Measurements from ENCODE around the gene KIF24.

DNA sequence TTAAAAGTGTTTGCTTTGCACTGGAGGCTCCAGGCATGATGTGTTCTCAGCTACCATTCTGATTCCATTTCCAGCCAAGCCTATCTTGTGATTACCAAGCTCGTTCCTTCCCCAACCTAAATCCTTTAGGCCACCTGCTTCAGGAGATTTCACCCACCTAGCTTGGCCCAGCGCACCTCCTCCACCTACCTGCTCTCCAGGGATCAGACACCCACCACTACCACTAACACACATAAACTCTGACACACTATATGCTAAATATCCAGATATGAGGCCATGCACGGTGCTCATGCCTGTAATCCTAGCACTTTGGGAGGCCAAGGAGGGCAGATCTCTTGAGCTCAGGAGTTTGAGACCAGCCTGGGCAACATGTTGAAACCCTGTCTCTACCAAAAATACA is 45.3 kb upstream of the KIF24 start:
- TF ChIP-seq GATA2 (IDR thresholded peaks at IDR 0.05; ENCODE audit: low read depth, low read length) (no peak), GATA3 (IDR thresholded peaks at IDR 0.05; ENCODE audit: low read depth, low read length) (no peak)

All from SH-SY5Y (cell line).